Stomach (tissue), 4 donors: Measurements from ENCODE around the gene CCDC170.

ENCODE experiments used
- POLR2AphosphoS5 ChIP-seq, 3 donors: sonication (generic); formaldehyde crosslinking; IDR thresholded peaks; one replicate each; pipeline ENCODE4 v1.6.1; 2016; ENCODE audit warnings: antibody characterized with exemption in 3 of 3
- TF ChIP-seq, protein P1 (sequence below), 7 experiments: fragments of 450-650 bp in 4 of 7; fragments of 200-600 bp in 3 of 7; sonication (generic) in 3 of 7; IDR thresholded peaks; one replicate each; pipeline ENCODE4 v1.5.1; 2016 to 2019; ENCODE audit warnings: antibody characterized with exemption in 7 of 7, control low read depth in 2 of 7, mild to moderate bottlenecking in 1 of 7

- TF ChIP-seq POLR2AphosphoS5 (IDR thresholded peaks at IDR 0.05), result no peak
- TF ChIP-seq, protein P1, sequence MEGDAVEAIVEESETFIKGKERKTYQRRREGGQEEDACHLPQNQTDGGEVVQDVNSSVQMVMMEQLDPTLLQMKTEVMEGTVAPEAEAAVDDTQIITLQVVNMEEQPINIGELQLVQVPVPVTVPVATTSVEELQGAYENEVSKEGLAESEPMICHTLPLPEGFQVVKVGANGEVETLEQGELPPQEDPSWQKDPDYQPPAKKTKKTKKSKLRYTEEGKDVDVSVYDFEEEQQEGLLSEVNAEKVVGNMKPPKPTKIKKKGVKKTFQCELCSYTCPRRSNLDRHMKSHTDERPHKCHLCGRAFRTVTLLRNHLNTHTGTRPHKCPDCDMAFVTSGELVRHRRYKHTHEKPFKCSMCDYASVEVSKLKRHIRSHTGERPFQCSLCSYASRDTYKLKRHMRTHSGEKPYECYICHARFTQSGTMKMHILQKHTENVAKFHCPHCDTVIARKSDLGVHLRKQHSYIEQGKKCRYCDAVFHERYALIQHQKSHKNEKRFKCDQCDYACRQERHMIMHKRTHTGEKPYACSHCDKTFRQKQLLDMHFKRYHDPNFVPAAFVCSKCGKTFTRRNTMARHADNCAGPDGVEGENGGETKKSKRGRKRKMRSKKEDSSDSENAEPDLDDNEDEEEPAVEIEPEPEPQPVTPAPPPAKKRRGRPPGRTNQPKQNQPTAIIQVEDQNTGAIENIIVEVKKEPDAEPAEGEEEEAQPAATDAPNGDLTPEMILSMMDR (IDR thresholded peaks at IDR 0.05), result no peak
Measured at GRCh38 chr6:151553416-151554165, 59.8 kb downstream of the CCDC170 start.
